Medulla oblongata (tissue), 1 donor: ENCODE measurements around the gene IGF1R.
"Not testable (repeated sequence)": the region's sequence is repeated elsewhere in the genome, so short reads cannot be mapped to it uniquely, and the experiment has no call there.

ENCODE experiments used
- DNase-seq: peaks from one replicate; pipeline ENCODE4 v3.0.0-alpha.2; 2015; ENCODE audit errors: extremely low spot score

IGF1R gene

DNA sequence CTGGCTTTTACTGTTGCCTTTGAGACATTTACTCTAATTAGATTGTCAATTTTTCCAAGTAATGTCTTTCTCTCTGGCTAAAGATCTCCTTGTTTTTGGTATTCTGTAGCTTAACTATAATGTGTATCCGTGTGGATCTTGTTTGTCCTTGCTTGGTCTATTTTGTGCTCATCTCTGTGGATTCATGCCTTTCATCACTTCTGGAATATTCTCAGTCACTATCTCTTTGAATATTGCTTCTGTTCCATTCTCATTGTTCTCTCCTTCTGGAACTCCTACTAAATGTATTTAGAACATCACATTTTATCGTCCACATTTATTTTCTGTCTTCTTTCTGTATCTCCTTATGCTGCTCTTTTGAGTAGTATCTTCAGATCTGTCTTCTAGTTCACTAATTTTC is 346.6 kb downstream of the IGF1R start:
- DNase-seq: no peak

DNA sequence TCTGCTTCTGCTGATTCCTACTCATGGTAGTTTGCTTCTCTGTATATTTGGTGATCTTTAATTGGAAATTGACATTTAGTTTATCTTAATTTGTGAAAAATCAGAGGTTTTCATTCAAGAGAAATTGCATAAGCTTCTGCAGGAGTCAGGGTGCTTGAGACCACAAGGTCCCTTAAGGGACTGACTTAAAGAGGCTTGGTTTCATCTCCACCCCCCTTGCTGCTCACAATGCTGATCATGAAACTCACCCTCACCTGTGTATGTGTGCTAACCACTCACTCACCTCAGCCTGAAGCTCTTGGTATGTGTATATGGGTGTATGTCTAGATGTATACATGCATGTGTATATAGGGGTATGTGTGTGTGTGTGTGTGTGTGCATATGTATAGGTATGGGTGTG is 347.8 kb downstream of the IGF1R start:
- DNase-seq: no peak

DNA sequence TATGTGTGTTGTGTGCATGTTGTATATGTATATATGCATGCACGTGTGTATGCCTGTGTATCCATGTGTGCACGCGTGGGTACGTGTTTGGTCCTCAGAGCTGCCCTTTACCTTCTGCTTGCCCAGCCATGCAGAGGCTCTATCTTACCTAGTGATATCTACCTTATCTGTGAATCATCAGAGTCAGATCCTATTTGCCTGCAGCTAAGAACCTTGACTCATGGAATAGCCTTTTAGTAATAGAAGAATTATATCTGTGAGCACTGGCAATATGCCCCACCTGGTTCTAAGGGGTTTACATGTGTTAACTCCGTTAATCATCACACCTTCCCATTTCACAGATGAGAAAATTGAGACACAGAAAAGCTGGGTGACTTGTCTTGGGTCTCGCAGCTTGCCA is 348.3 kb downstream of the IGF1R start:
- no peak for DNase-seq

DNA sequence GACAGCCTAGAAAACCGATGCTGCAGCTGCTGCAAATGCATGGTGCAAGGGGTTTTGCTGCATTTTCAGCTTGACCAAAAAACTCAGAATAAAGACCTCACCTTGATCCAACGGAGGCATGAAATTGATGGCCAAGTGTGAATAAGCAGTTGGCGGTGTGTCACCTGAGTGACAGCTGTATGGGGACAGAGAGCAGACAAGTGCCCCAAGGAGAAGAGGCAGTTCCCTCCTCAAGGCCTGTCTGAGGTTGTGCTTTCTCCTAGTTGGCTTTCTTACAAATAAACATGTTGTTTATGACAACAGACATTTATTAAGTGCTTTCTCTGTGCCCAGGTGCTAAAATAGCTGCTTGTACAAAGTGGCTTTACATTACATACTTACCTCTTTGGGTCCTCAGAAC is 349.0 kb downstream of the IGF1R start:
- no peak for DNase-seq

DNA sequence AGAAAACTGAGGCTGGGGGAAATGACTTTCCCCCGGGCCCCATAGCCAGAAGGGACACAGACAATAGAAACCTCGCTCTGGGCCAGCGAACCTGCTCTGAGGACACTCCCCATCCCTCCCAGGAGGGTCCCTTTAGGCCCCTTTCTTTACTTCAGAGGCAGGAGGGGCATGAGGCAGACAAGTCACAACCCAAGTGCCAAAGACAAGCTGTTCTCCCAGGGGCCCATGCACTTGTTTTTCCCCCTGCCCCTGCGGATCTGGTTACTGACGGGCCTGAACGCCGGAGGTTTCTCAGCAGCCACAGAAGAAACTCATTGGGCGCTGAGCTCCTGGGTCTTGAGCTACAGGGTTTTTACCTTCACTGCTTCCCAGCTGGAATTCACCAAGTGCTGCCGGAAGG is 349.4 kb downstream of the IGF1R start:
- DNase-seq: no peak

DNA sequence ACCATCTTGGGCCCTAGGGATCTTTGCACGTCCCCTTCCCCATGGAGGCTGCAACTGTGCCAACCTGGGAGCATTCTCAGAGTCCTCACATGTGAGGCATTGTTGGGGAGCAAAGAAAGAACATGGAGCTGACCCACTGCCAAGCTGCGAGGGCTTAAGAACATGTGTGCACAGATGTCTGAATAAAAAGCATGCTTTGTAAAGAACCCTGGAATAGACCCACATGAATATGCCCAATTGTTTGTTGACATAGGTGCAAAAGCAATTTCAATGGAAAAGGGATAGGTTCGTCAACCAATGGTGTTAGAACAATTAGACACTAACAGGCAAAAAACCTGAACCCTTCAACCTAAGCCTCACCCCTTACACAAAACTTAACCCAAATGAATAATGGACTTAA is 349.9 kb downstream of the IGF1R start:
- DNase-seq: no peak

DNA sequence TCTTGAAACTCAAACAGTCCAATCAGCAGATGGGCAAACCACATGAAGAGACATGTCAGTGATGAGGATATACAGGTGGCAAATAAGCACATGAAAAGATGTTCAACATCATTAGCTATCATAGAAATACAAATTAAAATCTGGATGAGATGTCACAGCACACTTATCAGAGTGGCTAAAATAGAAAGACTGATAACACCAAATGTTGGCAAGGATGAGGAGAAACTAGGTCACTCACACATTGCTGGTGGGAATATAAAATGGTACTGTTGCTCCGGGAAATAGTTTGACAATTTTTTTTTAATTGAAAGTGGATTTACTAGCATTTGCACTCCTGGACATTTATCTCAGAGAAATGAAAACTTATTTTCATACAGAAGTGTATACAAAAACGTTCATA is 350.9 kb downstream of the IGF1R start:
- DNase-seq: no peak

DNA sequence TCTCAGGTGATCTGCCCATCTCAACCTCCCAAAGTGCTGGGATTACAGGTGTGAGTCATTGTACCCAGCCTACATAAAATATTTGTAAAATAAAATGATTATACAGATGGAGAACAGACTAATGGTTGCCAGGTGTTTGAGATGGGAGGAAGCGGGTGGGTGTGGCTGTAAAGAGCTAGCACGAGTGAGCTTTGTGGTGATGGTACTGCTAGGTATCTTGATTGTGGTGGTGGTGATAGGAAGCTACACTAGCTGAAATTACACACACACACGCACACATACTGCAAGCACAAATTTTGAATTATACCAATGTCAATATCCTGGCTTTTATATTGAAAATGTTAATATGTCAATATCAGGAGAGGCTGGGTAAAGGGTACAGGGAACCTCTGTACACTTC is 353.9 kb downstream of the IGF1R start:
- no peak for DNase-seq

DNA sequence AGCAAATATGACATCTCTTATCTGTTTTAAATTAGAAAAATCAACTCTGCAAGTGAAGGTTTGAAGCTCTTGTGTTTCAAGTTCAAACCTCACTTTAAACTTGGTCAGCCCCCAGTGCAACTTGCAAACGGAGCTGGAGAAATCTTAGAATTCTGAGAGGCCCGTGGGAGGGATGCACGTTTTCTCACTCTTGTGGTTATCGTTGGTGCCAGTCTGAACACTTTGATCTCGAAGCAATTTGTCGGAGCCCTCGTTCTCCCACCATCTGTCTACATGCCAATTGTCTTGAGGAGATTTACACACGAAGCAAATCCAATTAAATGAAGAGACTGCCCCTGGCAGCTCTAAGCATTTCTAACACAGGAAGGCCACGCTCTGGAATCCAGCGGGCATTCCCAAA is 355.0 kb downstream of the IGF1R start:
- not testable (repeated sequence) for DNase-seq

DNA sequence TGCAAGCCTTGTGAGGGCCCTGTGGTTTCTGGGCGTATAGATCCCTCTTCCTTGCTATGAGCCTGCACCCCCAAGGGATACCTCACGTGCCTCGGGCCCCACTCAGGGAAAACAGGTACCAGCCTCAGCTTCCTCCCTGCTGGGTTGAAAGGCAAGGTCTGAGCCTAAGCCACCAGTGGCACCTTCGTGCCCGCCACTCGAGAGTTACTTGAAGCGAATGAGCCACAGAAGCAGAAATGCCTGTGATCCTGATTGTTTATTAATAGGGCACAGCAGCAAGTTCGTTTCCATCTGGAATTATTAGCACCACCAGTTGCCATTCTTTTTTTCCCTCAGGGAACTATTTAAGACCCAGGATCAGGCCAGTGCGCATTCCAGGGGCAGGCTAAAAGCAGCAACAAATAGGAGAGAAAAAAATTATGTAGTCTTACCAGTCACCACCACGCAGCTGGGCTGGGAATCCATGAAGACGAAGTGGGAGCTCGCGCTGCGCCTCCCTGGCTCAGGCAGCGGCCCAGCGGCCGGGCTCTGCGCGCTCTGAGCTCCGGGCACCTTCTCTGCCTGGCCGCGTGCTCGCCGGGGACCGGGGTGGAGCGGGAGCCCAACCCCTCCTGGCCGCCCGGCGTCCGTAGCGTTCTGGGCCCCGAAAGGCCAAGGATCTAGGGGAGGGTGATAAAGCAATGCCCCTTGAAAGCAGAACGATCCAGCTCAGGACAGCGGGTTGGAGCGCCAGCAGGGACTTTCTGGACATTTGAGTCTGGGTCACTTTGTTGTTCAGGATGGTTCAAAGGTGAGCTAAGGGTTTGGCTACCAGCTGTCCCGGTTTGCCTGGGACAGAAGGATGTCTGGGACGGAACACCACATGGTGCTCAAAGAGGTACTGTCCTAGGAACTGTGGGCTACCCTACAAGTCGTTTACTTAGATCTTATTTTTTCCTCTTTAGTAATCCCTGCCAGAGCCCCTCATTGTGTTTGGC is 356.9 kb downstream of the IGF1R start:
- not testable (repeated sequence) for DNase-seq

DNA sequence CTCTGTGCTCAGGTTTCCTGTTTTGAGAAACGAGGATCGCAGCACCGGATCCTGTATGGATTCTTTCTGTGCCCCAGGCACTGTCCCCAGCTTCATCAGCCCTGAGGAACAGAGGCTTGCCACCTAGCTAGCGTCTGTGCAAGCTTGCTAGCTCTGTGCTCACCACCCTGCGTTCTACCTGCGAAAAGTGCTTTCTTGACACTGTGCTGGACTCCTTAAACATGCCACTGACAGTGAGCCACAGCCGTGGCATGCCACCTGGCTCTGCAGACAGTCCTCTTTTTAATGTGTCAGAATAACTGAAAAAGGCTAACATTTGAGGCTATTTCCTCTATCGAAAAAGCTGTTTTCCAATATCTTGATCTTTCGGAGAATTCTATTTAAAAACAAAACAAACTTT is 357.8 kb downstream of the IGF1R start:
- no peak for DNase-seq

DNA sequence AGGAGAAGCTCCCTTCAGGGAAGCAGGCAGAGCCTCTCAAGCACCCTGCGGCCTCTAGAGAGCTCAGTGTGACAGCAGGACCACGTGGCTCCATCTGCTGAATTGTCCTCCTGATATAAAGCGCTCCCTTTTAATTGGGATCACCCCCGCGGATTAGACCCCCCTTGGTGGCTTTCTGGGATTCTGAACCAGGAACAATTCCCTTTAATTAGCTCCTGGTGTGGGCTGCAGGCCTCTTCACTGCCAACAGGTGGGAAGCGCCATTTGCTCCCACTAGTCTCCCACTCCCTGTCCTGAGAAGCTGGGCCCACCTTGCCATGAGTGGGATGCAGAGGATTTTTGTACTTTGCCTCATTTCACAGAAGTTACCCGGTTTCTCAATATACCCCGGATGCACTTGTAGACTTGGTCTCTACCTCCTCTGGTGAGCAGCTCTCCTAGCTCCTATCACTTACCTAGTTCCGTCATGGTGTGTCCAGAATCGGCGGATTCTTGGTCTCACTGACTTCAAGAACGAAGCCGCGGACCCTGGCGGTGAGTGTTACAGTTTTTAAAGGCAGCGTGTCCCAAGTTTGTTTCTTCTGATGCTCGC is 358.7 kb downstream of the IGF1R start:
- DNase-seq: no peak

DNA sequence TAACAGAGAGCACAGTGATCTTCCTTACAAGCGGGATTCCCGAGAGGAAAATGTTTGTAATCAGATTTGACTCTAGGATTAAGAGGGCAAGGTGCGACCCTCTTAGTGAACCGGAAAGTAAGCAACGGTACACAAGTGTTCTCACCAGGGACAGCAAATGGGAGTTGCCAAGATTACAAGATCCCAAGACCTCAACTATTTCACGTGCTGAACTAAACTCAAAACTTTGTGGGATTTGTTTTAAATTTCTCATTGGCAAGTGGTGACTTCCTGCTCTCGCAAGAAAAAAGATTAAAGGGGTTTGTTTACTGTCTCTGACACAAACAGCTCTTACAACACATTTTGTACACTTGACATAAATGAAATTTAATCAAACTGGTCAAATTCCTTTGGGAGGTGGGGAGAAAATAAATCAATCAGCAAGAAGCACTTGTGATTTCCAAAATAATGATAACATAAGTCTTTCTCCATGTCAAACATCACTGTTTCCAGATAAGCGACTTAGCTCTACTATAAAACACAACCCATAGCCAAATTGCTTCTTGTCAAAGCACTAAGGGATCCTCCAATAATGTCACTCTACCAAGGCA is 361.5 kb downstream of the IGF1R start:
- no peak for DNase-seq

DNA sequence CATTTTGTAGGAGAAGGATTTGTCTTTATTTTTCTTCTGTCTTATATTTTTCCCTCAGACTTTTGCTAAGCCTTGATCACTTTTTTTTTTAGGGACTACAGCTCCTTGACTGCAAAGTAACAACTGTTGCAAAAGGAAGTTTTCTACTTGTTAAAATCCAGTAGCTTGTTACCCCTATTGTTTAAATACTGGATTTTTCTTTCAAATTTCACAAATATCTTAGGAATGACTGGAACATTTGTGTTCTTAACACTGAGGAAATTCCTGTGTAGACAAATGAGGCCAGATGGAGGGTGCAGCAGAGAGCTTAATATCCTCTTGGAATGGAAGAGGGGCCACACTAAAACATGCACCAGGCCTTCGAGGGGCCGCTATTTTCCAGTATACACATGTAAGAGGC is 362.4 kb downstream of the IGF1R start:
- DNase-seq: no peak
